ENCODE measurements around the gene GATA6. TPM values are rescaled to one million over a fixed set of nuclear protein-coding genes. Genes with fewer than 3 reads are reported as not detected.

GATA6 gene
- total RNA-seq, 1 donor from 2014 or later = 0.16 TPM

DNA sequence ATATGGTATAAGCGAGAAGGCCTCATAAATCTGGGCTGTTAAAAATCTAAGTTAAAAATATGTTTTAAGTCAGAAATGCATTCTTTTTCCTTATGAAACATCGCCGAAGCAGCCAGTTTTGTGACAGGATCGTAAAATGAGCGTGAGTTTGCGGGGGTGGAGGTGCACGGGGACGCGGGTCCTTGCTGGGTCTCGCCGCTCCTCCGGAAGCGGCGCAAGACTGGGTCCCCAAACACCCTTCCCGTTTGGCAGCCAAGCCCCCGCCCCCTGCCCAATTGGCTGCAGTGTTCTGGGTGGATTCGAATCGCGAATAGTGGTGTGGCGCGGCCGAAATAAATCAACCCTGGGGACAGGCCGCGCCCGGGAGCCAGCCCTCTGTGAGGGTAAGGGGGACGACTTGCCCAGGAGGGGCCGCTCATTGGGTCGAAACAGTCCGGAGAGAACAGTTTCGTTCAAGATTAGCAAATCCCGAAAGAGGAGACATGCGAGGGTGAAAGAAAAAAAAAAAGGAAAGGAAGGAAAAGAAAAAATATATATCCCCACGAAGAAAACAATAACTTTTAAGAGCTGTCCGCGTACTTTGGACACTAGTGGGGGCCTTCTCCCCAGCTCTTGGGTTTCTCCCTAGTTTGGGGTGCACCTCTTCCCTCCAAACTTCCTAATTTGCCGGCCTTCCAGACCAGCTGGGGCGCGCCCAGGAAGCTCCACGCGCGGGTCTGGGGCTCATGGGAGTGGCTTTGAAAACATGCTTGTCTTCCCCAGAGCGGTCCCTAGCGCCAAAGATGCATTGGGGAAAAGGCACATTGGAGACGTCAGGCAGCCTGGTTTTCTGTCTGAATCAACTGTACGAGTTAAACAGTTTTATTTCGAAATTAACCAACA lies 3.1 kb upstream of the GATA6 start:
- DNase-seq = no peak

DNA sequence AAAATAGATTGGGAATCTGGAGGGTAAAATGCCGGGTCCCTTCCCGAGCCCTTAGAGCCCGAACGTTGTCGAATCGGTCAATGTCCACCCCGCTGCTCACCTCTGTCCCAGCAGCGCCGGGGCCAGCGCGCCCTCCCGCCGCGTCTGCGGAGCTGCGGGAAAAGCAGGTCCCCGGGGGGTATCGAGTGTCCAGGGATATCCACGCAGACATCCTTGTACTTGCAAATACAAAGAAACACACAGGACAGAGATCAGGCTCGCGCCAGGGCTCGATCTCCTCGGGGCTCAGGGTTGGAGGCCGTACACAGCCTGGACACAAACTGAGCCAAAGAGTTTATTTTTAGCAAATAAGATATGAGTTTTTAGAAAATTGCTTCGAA lies 2.3 kb upstream of the GATA6 start:
- no peak for DNase-seq

GRCh38 chr18:22167471-22168241 lies 1.7 kb upstream of the GATA6 start:
- no peak for DNase-seq

- DNase-seq = no peak
Measured at GRCh38 chr18:22168360-22168921, 948 bp upstream of the GATA6 start.

- no peak for DNase-seq
Measured at GRCh38 chr18:22169889-22170420, 566 bp downstream of the GATA6 start.

- no peak for DNase-seq
Measured at GRCh38 chr18:22170421-22171257, 1.2 kb downstream of the GATA6 start.

- no peak for DNase-seq
Measured at GRCh38 chr18:22171258-22172119, 2.1 kb downstream of the GATA6 start.

GRCh38 chr18:22172120-22172582 lies 2.8 kb downstream of the GATA6 start:
- DNase-seq = no peak

GRCh38 chr18:22172594-22173049 lies 3.2 kb downstream of the GATA6 start:
- no peak for DNase-seq

- no peak for DNase-seq
Measured at GRCh38 chr18:22173221-22173927, 4.0 kb downstream of the GATA6 start.

DNA sequence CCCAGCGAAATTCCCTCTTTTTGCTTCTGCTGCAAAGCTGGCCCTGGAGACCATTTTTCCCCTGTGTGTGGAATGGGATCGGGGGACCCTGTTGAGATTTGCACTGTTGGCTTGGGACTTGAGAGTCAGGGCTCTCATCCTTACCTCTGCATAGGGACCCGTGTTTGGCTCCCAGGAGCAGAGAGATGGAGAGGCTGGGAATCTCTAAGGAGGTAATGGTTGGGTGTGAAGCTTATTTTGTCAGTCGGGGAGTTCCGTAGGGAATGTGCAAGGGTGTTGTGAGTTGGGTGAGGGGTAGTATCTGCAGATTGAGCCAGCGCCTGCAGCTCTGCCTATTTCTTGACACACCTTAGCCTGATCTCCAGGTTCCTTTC lies 4.5 kb downstream of the GATA6 start:
- DNase-seq = no peak

DNA sequence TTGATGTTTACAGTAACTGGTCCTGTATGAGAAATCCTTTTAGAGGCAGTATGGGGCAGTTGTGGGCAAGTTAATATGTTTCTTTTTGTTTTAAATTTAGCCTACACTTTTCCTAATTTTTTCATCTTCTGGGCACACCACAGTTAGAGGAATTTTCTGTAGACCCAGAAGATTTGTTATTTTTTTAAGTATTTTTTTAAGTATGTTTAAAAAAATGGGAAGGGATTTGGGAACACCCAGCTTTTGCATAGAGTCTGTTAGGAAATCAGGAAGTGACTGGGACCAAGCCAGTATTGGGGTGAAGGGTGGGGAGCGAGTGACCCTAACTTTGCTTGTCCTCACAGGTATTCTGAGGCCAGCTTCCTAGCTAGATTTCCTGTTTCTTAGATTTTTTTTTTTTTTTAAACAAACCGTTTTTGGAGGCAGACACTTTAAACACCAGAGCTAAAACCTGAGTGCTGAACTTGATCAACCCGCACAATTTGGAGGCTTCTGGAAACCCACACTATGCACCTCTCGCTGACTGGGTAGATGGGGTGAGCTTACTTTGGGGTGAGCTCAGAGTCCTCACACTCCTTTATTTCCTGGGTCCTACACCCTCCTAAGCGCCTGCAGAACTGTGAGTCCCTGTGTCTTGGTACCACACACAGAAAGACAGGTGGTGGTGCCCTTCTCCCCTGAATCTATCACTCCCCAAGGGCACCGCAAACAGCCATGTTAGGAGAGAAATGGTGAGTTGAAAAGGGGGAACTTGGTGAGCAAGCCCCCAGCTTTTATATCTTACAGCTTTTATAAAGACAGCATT lies 5.2 kb downstream of the GATA6 start:
- DNase-seq = no peak

GRCh38 chr18:22175346-22175745 lies 6.0 kb downstream of the GATA6 start:
- no peak for DNase-seq

- DNase-seq = no peak
Measured at GRCh38 chr18:22176420-22177326, 7.3 kb downstream of the GATA6 start.

DNA sequence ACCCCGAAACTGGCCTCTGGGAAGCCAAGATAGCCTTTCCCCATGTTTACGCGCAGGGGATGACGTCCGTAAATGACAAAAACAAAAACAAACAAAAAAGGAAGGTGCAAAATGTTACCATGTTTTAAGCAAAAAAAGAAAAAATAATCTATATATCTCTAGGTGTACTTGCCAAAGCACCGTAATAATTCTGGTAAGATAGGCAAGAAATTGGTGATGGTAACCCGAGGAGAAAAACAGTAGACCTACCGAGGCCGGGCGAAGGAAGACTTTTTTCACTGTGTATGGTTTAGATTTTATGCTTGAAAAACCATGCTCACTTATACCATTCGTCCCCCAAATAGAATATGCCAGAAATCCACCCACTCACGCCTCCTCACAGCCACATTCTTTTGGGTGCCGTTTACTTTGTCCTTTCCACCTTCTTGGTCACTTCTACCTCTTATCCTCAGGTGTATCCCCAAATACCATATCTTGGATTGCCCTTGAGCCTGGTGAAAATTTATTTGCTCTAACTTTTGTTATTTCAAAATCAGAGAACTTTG lies 8.0 kb downstream of the GATA6 start:
- no peak for DNase-seq

GRCh38 chr18:22179174-22179573 lies 9.8 kb downstream of the GATA6 start:
- no peak for DNase-seq

DNA sequence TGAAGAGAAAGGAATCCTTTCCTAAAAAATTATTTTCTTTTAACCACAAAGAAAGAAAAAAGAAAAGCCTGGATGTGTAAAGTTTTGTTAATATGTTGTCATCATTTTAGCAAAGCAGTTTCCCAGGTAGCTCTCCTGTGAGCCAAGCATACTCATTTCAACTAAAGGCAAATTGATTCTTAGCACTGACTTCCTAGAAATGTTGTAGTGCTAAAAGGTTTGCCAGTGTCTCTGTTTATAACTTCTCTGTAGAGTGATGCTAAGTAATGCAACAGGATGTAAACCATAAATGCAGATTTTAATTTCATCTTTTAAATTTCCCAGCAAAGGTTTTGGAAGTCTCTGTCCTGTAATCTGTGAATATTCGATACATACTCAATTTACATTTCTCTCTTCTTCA lies 10.2 kb downstream of the GATA6 start:
- no peak for DNase-seq

GRCh38 chr18:22180722-22181121 lies 11.3 kb downstream of the GATA6 start:
- no peak for DNase-seq
